Loucy (cell line): ENCODE measurements around the gene SYNGR2.

ENCODE experiments used
- CTCF ChIP-seq: fragments of 200-600 bp; sonication (generic); conservative IDR thresholded peaks from 2 replicates; pipeline ENCODE4 v1.5.1; 2014; ENCODE audit warnings: mild to moderate bottlenecking, antibody characterized with exemption, low read length
- EZH2phosphoT487 ChIP-seq: fragments of 200-600 bp; IDR thresholded peaks from 2 replicates; pipeline ENCODE4 v1.6.1; 2018; ENCODE audit warnings: antibody characterized with exemption, mild to moderate bottlenecking, moderate library complexity, borderline replicate concordance

GRCh38 chr17:78132767-78133178, 35.6 kb upstream of the SYNGR2 start:
- no peak for TF ChIP-seq EZH2phosphoT487
- TF ChIP-seq CTCF = no peak
